HL-60 (cell line): ENCODE measurements around the gene BBS9.

Experiments
- DNase-seq, 2 experiments: peaks; one replicate each; pipeline ENCODE4 v3.0.0-alpha.2; 2010 to 2020; ENCODE audit warnings: low read depth in 1 of 2, low spot score in 1 of 2
- H3K27ac ChIP-seq: fragments of 250-450 bp; sonication (Bioruptor Pico); replicated peaks from 2 replicates; pipeline ENCODE4 v1.5.1; 2020; ENCODE audit warnings: mild to moderate bottlenecking, moderate library complexity
- H3K27me3 ChIP-seq: fragments of 250-450 bp; sonication (Bioruptor Pico); 2 replicates; pipeline ENCODE4 v1.5.1; 2021; ENCODE audit warnings: mild to moderate bottlenecking, moderate library complexity; ENCODE audit not compliant: insufficient read depth, poor library complexity, severe bottlenecking
- H3K4me3 ChIP-seq: replicated peaks from 2 replicates; pipeline ENCODE4 v1.5.1; 2011; ENCODE audit warnings: mild to moderate bottlenecking, control low read depth, low read length; ENCODE audit not compliant: insufficient read depth
- CTCF ChIP-seq: IDR thresholded peaks from one replicate; pipeline ENCODE4 v1.5.1; 2011; ENCODE audit warnings: low read length, control low read depth, inconsistent platforms; ENCODE audit not compliant: insufficient read depth
- GABPA ChIP-seq: IDR thresholded peaks from 2 replicates; pipeline ENCODE4 v1.6.1; 2012; ENCODE audit warnings: low read depth
- POLR2AphosphoS5 ChIP-seq: IDR thresholded peaks from 2 replicates; pipeline ENCODE4 v1.6.1; 2012; ENCODE audit warnings: low read depth
- REST ChIP-seq: IDR thresholded peaks from 2 replicates; pipeline ENCODE4 v1.6.1; 2012; ENCODE audit warnings: low read depth; ENCODE audit not compliant: insufficient replicate concordance
- SPI1 ChIP-seq: IDR thresholded peaks from 2 replicates; pipeline ENCODE4 v1.6.1; 2012; ENCODE audit warnings: low read depth, mild to moderate bottlenecking, borderline replicate concordance

The BBS9 gene

GRCh38 chr7:33529070-33529469 lies 399.7 kb downstream of the BBS9 start:
- Histone ChIP-seq H3K27me3 (no peaks in the 10 kb centered on the region), H3K27ac (no peak overlapping the region), H3K4me3 (no peak overlapping the region)
- no peak for TF ChIP-seq GABPA
- no peak for TF ChIP-seq POLR2AphosphoS5
- TF ChIP-seq REST: no peak
- no peak for TF ChIP-seq CTCF
- TF ChIP-seq SPI1: no peak
- DNase-seq: no peak

- no peak for DNase-seq
- TF ChIP-seq GABPA (no peak), REST (no peak), POLR2AphosphoS5 (no peak), CTCF (no peak), SPI1 (no peak)
- no peaks in the 10 kb centered on the region for H3K27me3 ChIP-seq
- no peak overlapping the region for H3K4me3 ChIP-seq
- H3K27ac ChIP-seq: no peak overlapping the region
Observed at GRCh38 chr7:33530664-33531063, 401.3 kb downstream of the BBS9 start.

- DNase-seq: no peak
- Histone ChIP-seq H3K27me3 (no peaks in the 10 kb centered on the region), H3K4me3 (no peak overlapping the region), H3K27ac (no peak overlapping the region)
- TF ChIP-seq SPI1: no peak
- no peak for TF ChIP-seq REST
- TF ChIP-seq POLR2AphosphoS5: no peak
- TF ChIP-seq CTCF: no peak
- TF ChIP-seq GABPA: no peak
Observed at GRCh38 chr7:33531888-33532287, 402.5 kb downstream of the BBS9 start.
